SH-SY5Y (cell line): ENCODE data around the gene CELSR1.

ENCODE experiments used
- GATA2 ChIP-seq: IDR thresholded peaks from 2 replicates; pipeline ENCODE4 v1.6.1; 2011; ENCODE audit warnings: mild to moderate bottlenecking, low read depth, low read length
- GATA3 ChIP-seq: IDR thresholded peaks from 2 replicates; pipeline ENCODE4 v1.6.1; 2011; ENCODE audit warnings: low read depth, mild to moderate bottlenecking, low read length, moderate library complexity

DNA sequence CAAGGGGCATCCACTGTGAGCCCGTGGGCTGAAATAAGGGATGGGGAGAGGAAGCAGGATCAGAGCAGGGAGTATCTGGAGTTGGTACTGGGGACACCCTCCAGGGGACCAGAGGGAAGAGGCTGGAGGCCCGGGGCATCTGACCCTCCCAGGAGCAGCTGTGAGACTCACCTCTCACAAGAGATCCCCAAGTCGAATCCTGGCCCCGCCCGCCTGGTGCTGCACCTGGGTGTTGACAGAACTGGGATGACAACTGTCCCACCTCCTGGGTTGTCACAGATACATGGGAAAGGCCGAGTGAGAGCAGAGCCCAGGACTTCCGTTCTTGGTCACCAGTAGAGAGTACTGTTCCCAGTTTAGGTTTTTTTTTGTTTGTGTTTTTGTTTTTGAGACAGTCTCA is 78.9 kb downstream of the CELSR1 start:
- no peak for TF ChIP-seq GATA2
- no peak for TF ChIP-seq GATA3
